ENCODE measurements around the gene ACTR1A.
A peak's percentile ranks its signal among the peaks of the same experiment; 100 is the strongest.
"Not testable (repeated sequence)": the region's sequence is repeated elsewhere in the genome, so short reads cannot be mapped to it uniquely, and the experiment has no call there.

Gene ACTR1A

DNA sequence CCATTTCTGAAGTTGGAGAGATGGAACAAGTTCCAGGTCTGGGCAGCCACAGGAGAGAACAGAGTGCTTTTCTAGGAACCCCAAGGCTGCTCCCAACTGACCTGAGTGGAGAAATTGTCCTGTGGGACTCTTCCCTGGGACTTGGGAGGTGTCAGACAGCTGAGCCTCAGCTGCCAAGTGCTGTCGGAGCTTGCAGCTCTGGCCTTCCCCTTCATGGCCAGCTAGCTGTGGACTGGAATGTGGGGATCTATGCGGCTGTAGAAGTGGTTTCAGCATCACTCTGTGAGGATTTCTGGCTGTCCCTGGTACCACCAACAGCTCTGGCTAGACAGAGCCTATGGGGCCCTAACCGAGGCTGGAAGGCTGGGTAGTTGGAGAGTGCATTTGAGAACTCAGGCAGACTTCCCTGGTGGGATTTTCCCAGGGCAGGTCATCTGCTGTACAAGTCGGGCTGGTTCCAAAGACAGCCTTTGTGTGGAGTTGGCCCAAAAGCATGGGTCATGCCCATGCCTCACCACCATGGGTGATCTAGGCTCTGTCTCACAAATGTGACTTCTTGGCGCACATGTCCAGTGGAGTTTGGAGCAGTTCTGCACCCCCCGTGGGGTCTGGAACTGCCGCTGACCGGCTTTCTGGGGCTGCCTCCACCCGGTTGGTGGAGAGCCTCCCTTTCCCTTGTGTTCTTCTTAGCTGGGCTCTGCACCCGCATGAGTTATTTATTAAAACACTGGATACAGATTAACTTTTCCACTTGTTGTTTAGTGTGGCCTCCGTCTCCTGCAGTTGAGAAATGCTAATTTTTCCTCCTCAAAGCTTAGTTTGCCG is 12.2 kb upstream of the ACTR1A start:
- DNase-seq: no peak

DNA sequence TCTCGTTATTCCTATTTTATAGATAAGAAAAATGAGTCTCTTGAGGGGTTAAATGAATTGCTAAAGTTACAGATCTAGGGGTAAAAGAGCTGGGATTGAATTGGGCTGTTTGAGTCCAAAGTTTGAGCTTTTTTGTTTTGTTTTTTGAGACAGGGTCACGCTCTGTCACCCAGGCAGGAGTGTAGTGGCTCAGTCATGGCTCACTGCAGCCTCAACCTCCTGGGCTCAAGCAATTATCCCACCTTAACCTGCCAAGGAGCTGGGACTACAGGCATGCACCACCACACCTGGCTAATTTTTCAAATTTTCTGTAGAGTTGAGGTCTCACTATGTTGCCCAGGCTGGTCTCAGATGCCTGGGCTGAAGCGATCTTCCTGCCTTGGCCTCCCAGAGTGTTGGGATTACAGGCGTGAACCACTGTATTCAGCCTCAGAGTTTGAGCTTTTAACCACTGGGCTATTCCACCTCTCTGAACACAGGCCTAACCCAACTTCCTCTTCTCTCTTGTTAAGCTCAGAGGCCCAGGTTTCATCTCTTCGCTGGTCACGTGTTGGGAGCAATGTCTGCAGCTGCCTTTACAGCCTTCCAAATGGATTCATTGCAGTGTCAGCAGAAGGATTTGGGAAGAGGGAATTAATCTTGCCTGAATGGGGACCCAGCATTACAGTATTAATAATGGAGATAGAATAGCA is 9.2 kb upstream of the ACTR1A start:
- DNase-seq: no peak

DNA sequence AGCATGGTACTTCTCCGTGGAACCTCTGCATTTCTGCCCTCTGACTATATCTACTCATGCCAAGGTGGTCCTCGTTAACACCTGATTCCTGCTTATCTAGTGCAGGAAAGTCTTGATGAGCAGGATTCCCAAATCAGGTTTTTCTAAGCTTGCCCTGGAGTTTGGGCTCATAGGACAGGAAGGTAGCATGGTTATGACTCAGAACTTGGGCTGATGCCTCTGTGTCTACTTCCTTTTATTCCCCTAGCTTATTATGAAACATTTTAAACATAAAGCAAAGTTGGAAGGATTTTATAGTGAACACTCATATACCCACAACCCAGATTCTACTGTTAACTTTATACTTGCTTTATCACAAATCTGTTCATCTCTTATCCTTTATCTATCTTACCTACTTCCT is 6.9 kb upstream of the ACTR1A start:
- no peak for DNase-seq

DNA sequence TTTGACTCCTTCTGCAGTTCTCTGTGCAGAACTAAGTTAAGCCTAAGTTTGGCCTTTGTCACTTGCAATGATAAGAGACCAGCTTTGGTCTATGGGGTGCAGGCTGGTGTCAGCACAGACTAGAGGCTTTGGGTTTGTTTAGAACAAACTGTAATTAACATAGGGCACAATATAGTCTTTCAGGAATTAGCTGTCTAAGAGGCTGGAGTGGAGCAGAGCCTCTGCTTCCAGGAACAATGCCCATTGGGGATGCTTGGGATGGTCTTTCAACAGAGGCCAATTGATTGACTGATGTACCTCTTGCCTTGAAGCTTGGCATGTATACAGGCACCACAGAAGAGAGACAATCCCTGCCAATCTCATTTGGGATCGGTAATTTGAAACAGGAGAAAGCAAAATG is 6.0 kb upstream of the ACTR1A start:
- no peak for DNase-seq

DNA sequence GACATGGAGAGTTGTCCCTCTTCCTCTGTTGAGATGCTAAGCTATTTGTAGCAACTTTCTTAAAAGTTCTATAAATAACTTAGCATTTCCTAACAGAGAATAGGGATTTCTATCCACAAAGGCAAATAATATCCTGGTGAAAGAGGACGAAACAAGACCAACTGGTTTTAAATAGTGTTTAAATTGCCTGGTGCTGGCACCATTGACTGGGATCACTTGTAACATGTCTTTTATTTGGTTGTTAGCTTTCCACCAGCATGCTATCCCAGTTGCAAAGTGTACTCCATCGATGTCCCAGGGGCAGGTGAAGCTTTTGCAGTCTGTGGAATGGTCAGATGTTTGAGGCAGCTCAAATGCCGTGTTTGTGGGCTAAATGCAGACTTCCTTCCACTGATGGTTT is 5.0 kb upstream of the ACTR1A start:
- no peak for DNase-seq

DNA sequence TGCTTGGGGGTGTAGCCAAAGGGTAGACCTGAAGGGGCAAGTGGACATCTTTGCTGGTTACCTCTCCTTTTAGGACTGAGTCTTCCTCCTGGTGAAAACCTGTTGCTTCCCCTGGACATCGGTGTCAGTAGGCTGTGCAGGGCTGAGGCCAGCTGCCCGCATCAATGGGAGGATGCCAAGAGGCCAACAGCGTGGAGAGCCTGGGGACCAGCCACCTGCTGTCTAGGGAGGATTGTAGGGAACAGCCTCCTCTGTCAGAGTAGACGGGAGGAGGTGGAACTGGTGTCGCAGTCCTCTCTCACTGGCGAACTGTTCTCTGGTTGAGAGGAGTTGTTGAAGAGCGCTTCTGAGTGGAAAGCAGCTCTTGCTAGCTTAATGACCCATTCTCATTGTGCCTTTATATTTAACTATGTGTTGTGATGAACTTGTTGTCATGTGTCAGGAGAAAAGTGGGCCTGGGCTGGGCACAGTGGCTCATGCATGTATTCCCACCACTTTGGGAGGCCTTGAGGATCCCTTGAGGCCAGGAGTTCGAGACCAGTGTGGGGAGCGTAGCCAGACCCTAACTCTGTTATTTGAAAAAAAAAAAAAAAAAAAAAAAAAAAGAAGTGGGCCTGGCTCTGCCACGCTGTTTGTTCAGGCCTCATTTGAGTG is 3.1 kb upstream of the ACTR1A start:
- DNase-seq: no peak

DNA sequence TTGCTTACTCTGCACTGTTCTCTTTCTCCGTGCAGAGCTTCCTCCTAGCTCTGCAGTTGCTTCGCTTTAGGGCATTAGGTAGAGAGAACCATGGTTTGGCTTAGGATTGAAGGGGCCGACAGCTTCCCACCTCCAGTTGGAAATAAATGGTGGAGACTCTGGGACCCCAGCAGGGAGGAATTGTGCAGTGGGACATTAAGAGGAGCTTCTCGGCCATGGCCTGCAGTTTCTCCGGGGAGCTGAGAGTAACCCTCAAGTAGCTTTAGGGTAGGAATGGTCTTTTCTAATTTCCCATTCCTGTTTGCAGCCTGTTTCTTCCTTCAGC is 2.4 kb upstream of the ACTR1A start:
- no peak for DNase-seq

DNA sequence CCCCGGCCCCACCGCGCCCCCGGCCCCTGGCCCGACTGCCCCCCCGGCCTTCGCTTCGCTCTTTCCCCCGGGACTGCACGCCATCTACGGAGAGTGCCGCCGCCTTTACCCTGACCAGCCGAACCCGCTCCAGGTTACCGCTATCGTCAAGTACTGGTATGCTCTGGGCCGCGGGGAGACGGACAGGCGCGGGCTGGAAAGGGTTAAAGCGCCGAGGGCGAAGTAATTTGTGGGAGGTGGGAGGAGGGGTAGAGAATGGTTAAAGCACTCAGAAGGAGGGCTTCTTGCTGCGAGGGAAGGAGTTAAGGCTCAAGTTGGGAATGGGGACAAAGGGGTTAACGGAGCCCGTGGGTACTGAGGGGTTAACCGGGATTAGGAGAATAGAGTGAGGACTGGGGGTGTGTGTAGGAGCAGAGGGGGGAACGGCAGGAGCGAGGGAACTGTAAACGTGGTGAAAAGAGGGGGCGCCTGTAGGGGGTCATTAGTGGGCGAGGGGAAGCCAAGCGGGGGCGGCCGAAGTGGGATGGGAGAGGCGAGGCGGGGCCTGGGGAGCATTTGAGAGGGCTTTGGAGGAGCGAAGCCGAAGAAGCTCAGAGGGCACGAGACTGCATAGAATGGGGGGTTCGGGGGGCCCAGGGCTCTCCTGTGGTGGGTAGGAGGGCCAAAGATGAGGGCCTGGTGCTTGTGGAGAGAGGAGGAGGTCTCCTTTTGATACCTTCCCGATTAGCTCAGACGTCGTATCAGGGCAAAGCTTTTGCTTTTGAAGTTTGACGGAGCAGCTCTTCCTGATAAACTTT is 1.9 kb upstream of the ACTR1A start:
- DNase-seq: peak; percentile 32

DNA sequence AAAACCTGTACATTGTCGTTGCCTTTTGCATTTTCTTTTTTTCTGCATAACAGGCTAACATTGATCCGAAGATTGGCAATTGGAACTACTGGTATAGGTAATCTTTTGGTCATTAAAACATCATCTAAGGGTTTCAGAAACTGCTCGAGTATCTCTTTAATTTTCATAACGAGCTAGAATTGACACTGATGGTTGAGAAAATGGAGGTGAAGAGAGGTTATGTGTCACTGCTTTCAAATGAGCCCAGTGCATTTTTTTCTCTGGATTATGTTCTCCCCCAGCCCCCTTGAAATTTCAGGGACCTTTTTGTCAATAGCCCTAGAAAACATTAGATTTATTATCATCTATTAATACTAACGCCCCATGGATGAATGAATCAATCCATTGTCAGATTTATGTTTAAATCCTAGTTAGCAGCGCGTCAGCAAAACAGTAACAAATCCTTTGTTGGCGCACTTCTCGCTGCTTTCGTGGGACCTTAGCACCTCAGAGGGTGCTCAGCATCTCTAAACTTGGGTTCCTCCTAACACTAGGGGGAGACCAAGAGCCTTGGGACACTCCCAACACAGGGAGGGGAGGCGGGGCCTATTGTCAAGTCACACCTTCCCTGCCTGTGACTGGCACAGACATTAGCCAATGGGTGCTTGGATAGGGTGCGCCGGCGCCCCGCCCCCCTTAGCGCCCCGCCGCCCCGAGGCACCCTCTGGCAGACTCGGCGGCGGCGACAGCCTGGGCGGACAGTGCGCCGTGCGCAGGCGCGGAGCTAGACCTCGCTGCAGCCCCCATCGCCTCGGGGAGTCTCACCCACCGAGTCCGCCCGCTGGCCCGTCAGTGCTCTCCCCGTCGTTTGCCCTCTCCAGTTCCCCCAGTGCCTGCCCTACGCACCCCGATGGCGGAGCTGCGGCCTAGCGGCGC is 1.0 kb upstream of the ACTR1A start, which contains the start of gene SUFU:
Gene SUFU (plus strand): TSS at position 709 of the 915 bp plus-strand sequence. CDS start 181 bp downstream, at position 890.
- peak; percentile 97 for DNase-seq

DNA sequence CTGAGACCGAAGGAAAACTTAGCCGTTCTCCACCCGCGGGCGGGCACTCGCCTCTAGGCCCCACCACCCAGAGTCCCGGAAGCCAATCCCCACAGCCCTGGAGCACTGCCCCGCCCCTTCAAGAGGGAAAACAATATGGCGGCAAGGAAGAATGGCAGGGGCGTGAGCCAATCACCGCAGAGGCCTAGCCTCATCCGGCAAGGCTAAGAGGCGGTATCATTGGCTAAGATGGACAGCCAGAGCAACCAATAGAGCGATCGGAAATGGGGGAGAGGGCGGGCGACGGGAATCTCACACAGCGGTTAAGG is 529 bp downstream of the ACTR1A start:
- DNase-seq: peak; percentile 94

DNA sequence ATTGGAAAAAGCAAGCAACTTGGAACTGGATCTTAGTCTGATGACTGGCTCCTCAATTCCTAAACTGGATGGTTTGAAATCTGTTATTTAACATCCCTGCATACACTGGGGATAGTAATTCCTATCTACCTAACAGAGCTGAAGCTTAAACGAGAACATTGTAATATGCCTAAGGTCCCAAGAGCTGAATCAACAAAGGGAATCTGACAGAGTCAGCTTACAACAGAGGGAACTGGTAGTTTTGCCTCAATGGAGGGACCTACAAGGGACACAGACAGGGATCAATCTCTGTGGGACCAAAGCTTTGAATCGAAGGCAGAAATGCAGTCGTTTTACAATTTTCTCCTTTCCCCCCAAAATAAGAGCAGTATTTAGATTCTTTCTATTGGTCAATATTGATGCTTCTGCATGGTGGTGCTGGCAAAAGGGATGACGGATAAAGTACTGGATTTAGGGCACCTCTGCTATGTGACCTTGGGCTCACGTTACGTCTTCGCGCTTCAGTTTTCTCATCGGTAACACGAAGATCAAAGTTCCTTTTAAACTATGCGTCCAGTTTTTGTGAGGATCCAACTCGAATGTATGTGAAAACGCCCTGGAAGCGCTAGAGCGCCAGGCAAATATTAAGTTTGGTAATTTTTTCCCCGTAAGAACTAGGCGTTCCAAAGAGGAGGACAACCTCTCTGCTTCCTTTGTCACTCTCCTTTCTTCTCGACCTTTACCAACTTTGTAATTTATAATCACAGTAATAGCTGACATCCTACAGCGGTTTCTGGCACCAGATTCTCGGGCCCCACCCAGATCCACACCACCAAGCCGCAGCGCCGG is 1.1 kb downstream of the ACTR1A start:
- DNase-seq: no peak

DNA sequence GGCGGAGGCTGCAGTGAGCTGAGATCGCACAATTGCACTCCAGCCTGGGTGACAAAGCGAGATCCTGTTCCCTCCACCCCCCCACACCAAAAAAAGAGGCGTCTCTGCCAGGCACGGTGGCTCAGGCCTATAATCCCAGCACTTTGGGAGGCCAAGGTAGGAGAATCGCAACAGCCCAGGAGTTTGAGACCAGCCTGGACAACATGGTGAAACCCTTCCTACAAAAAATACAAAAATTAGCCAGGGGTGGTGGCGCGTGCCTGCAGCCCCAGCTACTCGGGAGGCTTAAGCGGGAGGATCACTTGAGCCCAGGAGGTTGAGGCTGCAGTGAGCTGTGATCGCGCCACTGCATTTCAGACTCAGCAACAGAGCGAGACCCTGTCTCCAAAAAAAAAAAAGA is 1.8 kb downstream of the ACTR1A start:
- DNase-seq: not testable (repeated sequence)

DNA sequence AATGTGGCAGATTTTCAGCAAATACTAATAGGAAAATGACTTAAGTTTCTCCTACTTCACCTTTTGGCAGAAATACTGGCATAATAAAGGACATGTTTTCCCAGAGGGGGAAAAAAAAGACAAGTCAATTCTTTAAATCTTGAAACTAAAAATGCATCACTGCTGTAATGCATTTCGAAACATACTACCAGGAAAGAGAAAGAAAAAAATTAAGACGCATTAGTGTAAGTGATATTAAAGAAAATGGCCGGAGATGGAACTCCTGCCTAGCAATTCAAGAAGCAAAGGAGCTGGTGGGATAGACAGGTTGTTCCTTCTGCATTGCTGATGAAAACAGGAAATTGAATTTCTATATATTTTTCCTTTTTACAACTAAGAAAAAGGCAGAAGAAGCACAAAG is 3.2 kb downstream of the ACTR1A start:
- no peak for DNase-seq

DNA sequence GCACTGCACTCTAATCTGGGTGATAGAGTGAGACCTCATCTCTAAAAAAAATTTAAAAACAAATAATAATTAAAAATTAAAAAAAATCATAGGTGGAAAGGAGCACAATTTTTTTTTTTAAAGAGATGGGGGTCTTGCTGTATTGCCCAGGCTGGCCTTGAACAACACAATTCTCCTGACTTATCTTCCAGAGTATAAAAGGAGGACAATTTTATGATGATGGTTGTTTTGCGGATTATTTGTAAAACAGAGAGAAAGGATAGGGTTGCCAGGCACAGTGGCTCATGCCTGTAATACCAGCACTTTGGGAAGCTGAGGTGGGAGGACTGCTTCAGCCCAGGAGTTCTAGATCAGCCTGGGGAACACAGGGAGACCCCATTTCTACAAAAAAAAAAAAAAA is 5.0 kb downstream of the ACTR1A start:
- DNase-seq: no peak

DNA sequence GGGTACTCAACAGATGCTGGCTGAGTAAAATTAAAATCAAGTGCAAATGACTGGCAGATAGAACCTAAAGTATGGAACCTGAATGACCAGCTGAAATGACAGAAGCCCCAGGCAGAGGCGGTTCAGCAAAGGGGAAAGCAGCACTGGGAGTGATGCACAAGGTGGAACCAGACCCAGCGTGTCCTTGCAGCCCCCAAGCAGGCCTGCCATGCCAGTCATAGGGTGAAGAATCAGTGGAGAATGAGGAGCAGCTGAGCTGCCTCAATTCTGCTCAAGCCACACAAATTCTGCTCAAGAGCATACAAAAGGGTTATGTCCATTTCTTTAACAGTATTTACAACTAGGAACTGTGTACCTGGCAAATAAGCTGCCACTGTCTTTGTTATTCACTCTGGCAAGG is 8.7 kb downstream of the ACTR1A start:
- no peak for DNase-seq

DNA sequence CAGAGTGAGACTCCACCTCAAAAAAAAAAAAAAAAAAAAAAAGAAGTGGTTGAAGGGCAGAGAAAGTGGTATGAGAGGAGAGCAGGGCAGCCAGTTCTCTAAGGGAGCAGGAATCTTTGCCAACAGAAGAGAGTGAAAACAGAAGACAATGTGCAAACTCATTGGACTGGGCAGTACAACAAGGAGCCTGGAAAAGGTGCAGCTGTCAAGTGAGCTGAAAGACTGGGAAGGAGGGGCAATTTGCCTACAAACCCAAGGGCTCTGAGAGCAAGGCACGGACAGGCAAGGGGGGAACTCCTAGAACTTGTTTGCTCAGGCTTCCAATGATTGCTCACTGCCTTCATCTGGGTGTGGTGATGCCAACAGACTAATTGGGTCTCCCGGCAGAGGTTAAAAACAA is 9.5 kb downstream of the ACTR1A start:
- no peak for DNase-seq

DNA sequence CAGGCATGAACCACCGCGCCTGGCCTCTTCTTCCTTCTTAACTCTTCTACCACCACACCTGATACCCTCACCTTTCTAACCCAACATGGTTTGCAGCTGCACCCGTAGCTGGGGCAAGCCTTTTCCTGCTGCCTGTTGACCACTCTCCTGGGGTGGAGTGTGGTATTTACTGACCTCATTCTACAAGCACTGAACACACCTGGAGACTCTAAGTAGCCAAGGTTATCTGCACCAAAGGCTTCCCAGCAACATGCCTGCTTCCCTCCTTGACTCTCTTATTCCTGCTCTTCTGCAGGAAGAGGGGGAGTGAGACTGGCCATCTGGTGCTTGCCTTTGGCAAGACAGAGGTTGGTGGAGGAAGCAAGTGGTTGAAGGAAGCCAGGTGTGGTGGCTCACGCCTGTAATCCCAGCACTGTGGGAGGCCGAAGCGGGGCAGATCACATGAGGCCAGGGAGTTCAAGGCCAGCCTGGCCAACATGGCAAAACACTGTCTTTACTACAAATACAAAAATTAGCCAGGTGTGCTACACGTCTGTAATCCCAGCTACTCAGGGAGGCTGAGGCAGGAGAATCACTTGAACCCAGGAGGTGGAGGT is 10.1 kb downstream of the ACTR1A start:
- no peak for DNase-seq

DNA sequence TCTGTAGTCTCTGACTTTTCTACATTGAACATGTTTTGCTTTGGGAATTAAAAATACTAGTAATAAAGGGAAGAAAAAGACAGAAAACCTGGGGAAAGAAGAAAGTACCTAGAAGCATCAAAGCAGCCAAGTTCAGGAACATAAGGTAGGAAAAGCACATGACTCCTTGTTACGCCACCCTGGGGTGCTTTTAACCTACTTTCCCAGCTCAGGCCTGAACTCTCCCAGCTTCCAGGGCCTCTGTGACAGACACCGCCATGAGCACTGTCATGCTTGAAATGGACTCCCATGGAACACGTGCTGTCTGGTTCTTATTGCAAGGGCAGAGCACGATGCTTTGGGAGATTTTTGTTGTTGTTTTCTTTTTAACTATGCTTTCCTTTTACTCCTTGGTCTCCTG is 11.4 kb downstream of the ACTR1A start:
- DNase-seq: no peak

DNA sequence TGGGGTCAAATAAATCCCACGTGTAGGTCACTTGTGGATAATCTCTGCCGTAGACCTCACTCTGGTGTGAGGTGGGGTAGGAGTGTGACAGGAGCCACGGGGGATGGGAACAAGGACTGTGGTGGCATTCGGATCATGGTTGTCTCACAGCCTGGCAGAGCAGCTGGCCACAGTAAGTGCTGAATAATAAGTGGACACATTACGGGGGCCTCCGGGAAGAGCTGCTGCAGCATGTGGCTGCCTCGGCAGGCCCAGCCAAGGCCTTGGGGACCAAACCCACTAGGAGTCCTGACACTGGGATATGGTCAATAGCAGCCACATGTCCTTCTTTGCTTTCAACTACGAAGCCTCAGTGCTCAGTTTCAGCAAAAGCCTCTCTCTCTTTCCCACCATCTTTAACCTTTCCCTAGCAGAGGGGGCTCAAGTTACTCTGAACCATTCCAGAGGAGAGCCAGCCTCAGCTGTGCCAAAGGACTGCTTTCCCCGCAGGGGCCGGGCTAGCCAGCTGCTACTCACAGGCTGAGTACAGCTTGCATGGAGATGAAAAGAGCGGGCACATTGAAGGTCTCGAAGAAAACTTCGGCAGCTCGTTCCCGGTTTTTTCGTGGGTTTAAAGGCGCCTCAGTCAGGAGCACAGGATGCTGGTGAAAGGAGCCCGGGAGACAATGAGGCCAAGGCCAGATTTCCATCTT is 17.3 kb downstream of the ACTR1A start:
- DNase-seq: no peak

DNA sequence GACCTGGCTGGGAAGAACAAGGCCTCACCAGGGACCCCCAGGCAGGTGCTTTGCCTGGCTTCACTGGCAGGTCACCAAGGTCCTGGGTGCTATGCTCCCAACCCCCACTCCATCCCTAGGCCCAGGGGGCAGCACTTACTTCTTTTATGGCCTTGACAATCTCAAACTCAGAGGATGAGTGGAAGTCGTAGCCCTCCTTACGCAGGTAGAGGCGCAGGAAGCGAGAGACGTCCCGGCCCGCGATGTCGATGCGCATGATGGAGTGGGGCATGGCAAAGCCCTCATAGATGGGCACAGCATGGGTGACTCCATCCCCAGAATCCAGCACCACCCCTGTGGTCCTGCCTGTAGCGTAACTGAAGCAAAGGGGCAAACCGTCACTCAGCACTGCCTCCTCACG is 18.5 kb downstream of the ACTR1A start:
- DNase-seq: no peak
